Gastrocnemius medialis (tissue), 4 donors: ENCODE measurements around the gene KCNJ1.

Experiments used
- POLR2A ChIP-seq, 2 donors: fragments of 450-650 bp; IDR thresholded peaks; one replicate each; pipeline ENCODE4 v1.6.1; 2017; ENCODE audit warnings: antibody characterized with exemption in 2 of 2, mild to moderate bottlenecking in 2 of 2, moderate library complexity in 2 of 2
- TF ChIP-seq, protein P1 (sequence below), 5 experiments: fragments of 450-650 bp in 3 of 5; fragments of 200-600 bp in 2 of 5; sonication (generic) in 2 of 5; IDR thresholded peaks in 4 of 5; conservative IDR thresholded peaks in 1 of 5; 1 replicate in 4 of 5; 2 replicates in 1 of 5; pipeline ENCODE4 v1.5.1; 2016 to 2019; ENCODE audit warnings: antibody characterized with exemption in 5 of 5, mild to moderate bottlenecking in 3 of 5, moderate library complexity in 3 of 5

DNA sequence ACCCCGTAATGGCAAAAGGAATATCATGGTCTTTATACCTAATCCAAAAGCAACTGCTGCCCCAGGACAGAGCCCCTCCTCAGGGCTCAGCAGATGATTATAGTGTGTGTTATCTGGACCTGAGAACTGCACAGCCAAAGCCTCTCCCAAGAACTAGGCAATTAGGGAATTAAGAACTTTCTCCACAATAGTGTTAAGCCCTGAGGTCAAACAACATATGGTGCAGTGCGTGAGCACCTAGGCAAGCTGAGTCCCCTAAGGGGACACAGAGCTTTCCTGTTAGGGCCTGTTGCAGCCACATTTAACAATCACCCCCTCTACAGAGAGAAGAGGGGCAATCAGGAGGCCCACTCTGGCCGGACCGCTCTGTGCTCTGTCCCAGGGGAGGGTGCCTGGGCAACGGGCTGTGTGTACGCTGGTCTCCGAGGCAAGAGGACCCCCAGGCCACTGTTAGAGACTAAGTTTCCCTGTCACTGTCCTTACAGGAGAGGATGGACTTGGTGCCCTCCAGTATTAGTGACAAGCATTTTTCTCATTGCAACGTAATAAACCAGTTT is 22.6 kb upstream of the KCNJ1 start:
- TF ChIP-seq, protein P1, sequence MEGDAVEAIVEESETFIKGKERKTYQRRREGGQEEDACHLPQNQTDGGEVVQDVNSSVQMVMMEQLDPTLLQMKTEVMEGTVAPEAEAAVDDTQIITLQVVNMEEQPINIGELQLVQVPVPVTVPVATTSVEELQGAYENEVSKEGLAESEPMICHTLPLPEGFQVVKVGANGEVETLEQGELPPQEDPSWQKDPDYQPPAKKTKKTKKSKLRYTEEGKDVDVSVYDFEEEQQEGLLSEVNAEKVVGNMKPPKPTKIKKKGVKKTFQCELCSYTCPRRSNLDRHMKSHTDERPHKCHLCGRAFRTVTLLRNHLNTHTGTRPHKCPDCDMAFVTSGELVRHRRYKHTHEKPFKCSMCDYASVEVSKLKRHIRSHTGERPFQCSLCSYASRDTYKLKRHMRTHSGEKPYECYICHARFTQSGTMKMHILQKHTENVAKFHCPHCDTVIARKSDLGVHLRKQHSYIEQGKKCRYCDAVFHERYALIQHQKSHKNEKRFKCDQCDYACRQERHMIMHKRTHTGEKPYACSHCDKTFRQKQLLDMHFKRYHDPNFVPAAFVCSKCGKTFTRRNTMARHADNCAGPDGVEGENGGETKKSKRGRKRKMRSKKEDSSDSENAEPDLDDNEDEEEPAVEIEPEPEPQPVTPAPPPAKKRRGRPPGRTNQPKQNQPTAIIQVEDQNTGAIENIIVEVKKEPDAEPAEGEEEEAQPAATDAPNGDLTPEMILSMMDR (IDR thresholded peaks at IDR 0.05 in 4 of 5, conservative IDR thresholded peaks at IDR 0.05 in 1 of 5): no peak
- TF ChIP-seq POLR2A (IDR thresholded peaks at IDR 0.05): no peak
